Nephron progenitor cell (in vitro differentiated cells): ENCODE measurements around the gene POMT1.

ENCODE experiments used
- DNase-seq: peaks from one replicate; pipeline ENCODE4 v3.0.0; 2021
- H3K27ac Mint-ChIP-seq: 2 replicates; pipeline ENCODE4 v1.8.0; 2021; ENCODE audit warnings: mild to moderate bottlenecking, moderate library complexity, mixed read lengths
- H3K27me3 Mint-ChIP-seq: 2 replicates; pipeline ENCODE4 v1.8.0; 2021; ENCODE audit warnings: mild to moderate bottlenecking, low read depth, mixed read lengths; ENCODE audit not compliant: poor library complexity
- H3K36me3 Mint-ChIP-seq: 2 replicates; pipeline ENCODE4 v1.8.0; 2021; ENCODE audit warnings: low read depth, mixed read lengths
- H3K4me1 Mint-ChIP-seq: 2 replicates; pipeline ENCODE4 v1.8.0; 2021; ENCODE audit warnings: mixed read lengths
- H3K4me3 Mint-ChIP-seq: 2 replicates; pipeline ENCODE4 v1.8.0; 2021; ENCODE audit warnings: mild to moderate bottlenecking, moderate library complexity, mixed read lengths
- H3K9me3 Mint-ChIP-seq: 2 replicates; pipeline ENCODE4 v1.8.0; 2021; ENCODE audit warnings: mild to moderate bottlenecking, moderate library complexity, mixed read lengths
- CTCF ChIP-seq: fragments of 200-600 bp; sonication (generic); IDR thresholded peaks from 2 replicates; pipeline ENCODE4 v1.5.0; 2021; ENCODE audit warnings: antibody characterized with exemption

The POMT1 gene

DNA sequence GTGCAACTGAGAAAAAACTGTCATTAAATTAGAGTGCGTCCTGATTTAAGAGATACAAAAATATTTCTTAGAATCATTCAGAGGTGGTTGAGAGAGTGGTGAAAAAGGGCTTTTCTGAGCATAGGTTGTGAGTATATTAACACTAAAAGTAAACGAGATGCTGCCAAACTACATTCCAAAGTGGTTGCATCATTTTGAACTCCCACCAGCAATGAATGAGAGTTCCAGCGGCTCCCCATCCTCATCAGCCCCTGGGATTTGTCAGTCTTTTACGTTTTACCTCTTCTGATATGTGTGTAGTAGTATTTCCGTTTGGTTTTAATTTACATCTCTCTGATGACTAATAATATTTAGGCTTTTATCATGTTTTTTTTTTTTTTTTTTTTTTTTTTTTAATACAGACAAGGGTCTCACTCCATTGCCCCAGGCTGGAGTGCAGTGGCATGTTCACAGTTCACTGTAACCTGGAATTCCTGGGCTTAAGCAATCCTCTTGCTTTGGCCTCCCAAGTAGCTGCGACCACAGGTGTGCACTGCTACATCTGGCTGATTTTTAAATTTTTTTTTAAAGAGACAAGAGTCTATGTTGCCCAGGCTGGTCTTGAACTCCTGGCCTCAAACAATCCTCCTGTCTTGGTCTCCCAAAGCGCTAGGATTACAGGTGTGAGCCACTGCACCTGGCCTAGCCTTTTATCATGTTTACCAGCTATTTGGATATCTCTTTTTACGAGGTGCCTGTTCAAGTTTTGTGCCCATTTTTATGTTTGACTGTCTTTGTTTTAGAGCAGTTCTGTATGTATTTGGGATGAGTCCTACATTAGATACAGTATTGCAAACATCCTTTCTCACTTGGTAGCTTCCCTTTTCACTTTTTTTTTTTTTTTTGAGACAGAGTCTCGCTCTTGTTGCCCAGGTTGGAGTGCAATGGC lies 59.6 kb downstream of the POMT1 start:
- no peaks in the 10 kb centered on the region for H3K4me1 Mint-ChIP-seq
- H3K9me3 Mint-ChIP-seq = peaks cover 64% of the 10 kb centered on the region
- H3K27ac Mint-ChIP-seq = no peak overlapping the region
- no peak for DNase-seq
- peaks cover 4% of the 10 kb centered on the region for H3K36me3 Mint-ChIP-seq
- no peak overlapping the region for H3K4me3 Mint-ChIP-seq
- peaks cover 3% of the 10 kb centered on the region for H3K27me3 Mint-ChIP-seq
- no peak for TF ChIP-seq CTCF

DNA sequence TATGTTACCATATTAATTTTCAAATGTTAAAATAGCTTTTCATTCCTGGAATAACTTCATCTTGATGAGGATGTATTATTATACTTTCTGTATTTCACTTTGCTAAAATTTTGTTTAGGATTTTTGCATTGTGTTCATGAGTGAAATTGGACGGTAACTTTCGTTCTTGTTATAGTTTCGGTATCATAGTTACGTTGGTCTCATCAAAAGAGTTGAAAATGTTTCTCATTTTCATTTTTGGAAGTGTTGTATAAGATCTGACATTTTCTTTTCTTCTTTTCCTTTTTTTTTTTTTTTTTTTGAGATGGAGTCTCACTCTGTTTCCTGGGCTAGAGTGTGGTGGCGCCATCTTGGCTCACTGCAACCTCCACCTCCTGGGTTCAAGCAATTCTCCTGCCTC lies 62.7 kb downstream of the POMT1 start:
- TF ChIP-seq CTCF = no peak
- H3K27ac Mint-ChIP-seq = no peak overlapping the region
- H3K4me3 Mint-ChIP-seq = no peak overlapping the region
- H3K27me3 Mint-ChIP-seq = no peaks in the 10 kb centered on the region
- no peak for DNase-seq
- peaks cover 57% of the 10 kb centered on the region for H3K9me3 Mint-ChIP-seq
- H3K36me3 Mint-ChIP-seq = peaks cover 8% of the 10 kb centered on the region
- H3K4me1 Mint-ChIP-seq = no peaks in the 10 kb centered on the region

DNA sequence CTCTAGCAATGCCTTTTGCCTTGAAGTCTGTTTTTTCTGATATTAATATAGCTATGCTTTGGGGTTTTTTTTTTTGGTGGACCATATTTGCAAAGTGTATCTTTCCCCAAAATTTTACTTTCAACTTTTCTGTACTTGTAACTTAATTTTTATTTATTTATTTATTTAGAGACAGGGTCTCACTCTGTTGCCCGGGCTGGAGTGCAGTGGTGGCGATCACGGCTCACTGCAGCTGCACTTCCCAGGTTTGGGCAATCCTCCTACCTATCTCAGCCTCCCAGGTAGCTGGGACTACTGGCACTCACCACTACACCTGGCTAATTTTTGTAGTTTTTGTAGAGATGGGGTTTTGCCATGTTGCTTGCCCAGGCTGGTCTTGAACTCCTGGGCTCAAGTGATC lies 63.4 kb downstream of the POMT1 start:
- Mint-ChIP-seq H3K9me3 (peaks cover 51% of the 10 kb centered on the region), H3K27ac (no peak overlapping the region), H3K27me3 (peaks cover 4% of the 10 kb centered on the region), H3K36me3 (peaks cover 11% of the 10 kb centered on the region), H3K4me3 (no peak overlapping the region), H3K4me1 (no peaks in the 10 kb centered on the region)
- TF ChIP-seq CTCF = no peak
- DNase-seq = no peak

DNA sequence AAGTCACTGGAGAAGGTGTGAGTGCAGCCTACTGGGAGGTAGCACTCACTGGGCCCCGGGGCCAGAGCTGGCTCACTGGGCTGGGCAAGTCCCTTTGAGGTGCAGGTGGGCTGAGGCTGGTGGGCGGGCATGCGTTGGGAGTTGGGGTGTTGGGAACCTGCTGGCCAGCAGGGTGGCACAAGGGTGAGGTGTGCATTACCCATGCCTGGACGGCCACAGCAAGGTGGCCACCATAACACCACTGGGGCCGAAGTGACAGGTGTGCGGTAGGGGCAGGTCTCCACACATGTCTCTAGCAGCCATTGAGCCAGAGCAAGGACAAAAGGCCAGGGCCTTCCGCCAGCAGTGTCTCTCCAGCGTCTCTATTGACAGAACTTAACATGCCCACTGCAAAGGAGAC lies 65.2 kb downstream of the POMT1 start:
- Mint-ChIP-seq H3K27me3 (peaks cover 7% of the 10 kb centered on the region), H3K36me3 (peaks cover 19% of the 10 kb centered on the region), H3K27ac (peak overlapping the region; percentile 16), H3K9me3 (peaks cover 34% of the 10 kb centered on the region), H3K4me3 (no peak overlapping the region), H3K4me1 (no peaks in the 10 kb centered on the region)
- DNase-seq = no peak
- TF ChIP-seq CTCF = no peak
